Neural crest cell (in vitro differentiated cells): ENCODE measurements around the gene RTL1. TPM values are rescaled to one million over a fixed set of nuclear protein-coding genes. Genes with fewer than 3 reads are reported as not detected.

Source experiments
- DNase-seq: peaks from one replicate; pipeline ENCODE4 v3.0.0; 2021; ENCODE audit warnings: low read depth, mixed read lengths, low spot score
- H3K27ac Mint-ChIP-seq: one replicate; pipeline ENCODE4 v1.8.0; 2021; ENCODE audit warnings: mild to moderate bottlenecking, mixed read lengths; ENCODE audit not compliant: unreplicated experiment
- H3K27me3 Mint-ChIP-seq: 2 replicates; pipeline ENCODE4 v1.8.0; 2021; ENCODE audit warnings: low read depth, mild to moderate bottlenecking, mixed read lengths
- H3K36me3 Mint-ChIP-seq: 2 replicates; pipeline ENCODE4 v1.8.0; 2021; ENCODE audit warnings: low read depth, mild to moderate bottlenecking, mixed read lengths
- H3K4me1 Mint-ChIP-seq: 2 replicates; pipeline ENCODE4 v1.8.0; 2021; ENCODE audit warnings: mixed read lengths
- H3K4me3 Mint-ChIP-seq: one replicate; pipeline ENCODE4 v1.8.0; 2021; ENCODE audit warnings: mild to moderate bottlenecking, mixed read lengths
- H3K9me3 Mint-ChIP-seq: 2 replicates; pipeline ENCODE4 v1.8.0; 2021; ENCODE audit warnings: mixed read lengths
- CTCF ChIP-seq: fragments of 200-600 bp; sonication (generic); conservative IDR thresholded peaks from 2 replicates; pipeline ENCODE4 v1.5.0; 2021; ENCODE audit warnings: antibody characterized with exemption, mild to moderate bottlenecking
- total RNA-seq: library from RNA; stranded (reverse); gene quantifications from 2 replicates; pipeline ENCODE4 v1.2.1, GENCODE V29; 2021

RTL1 gene
- total RNA-seq, 1 donor from 2014 or later = 0.09 TPM

DNA sequence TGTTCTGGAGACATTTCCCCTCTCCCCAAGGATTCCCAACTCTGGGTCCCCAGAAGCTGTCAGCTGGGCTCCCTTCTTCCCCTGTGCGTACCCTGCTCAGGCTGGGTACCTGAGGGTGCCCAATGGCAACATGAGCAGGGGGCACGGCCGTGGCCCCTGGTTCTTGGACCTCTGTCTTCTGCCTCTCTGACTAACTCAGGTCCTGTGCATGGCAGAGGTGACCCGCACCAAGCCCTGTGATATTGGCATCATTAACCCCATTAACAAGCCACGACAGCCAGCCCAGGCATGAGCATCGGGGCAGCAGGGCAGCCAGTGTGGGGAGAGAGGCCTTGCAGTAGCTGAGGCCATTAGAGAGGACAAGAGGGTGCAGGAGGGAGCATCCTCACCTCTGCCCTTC lies 28.4 kb downstream of the RTL1 start:
- Mint-ChIP-seq H3K36me3 (no peaks in the 10 kb centered on the region), H3K4me3 (no peak overlapping the region), H3K27me3 (no peaks in the 10 kb centered on the region), H3K4me1 (no peaks in the 10 kb centered on the region), H3K27ac (no peak overlapping the region), H3K9me3 (peaks cover 10% of the 10 kb centered on the region)
- no peak for DNase-seq
- no peak for TF ChIP-seq CTCF

GRCh38 chr14:100874411-100875091 lies 29.0 kb downstream of the RTL1 start:
- DNase-seq = no peak
- Mint-ChIP-seq H3K9me3 (peaks cover 10% of the 10 kb centered on the region), H3K36me3 (no peaks in the 10 kb centered on the region), H3K27ac (peak overlapping the region; percentile 12), H3K4me3 (no peak overlapping the region), H3K27me3 (no peaks in the 10 kb centered on the region), H3K4me1 (no peaks in the 10 kb centered on the region)
- TF ChIP-seq CTCF = no peak

GRCh38 chr14:100874051-100874410 lies 29.5 kb downstream of the RTL1 start:
- TF ChIP-seq CTCF = no peak
- H3K4me1 Mint-ChIP-seq = no peaks in the 10 kb centered on the region
- H3K36me3 Mint-ChIP-seq = no peaks in the 10 kb centered on the region
- H3K4me3 Mint-ChIP-seq = no peak overlapping the region
- DNase-seq = no peak
- H3K27me3 Mint-ChIP-seq = no peaks in the 10 kb centered on the region
- no peak overlapping the region for H3K27ac Mint-ChIP-seq
- H3K9me3 Mint-ChIP-seq = peaks cover 10% of the 10 kb centered on the region

GRCh38 chr14:100873096-100873482 lies 30.4 kb downstream of the RTL1 start:
- H3K27ac Mint-ChIP-seq = no peak overlapping the region
- H3K4me1 Mint-ChIP-seq = no peaks in the 10 kb centered on the region
- no peak overlapping the region for H3K4me3 Mint-ChIP-seq
- no peaks in the 10 kb centered on the region for H3K27me3 Mint-ChIP-seq
- H3K9me3 Mint-ChIP-seq = peaks cover 10% of the 10 kb centered on the region
- TF ChIP-seq CTCF = no peak
- H3K36me3 Mint-ChIP-seq = no peaks in the 10 kb centered on the region
- no peak for DNase-seq

- Mint-ChIP-seq H3K4me3 (no peak overlapping the region), H3K4me1 (no peaks in the 10 kb centered on the region), H3K36me3 (no peaks in the 10 kb centered on the region), H3K9me3 (peaks cover 10% of the 10 kb centered on the region), H3K27ac (peak overlapping the region; percentile 24), H3K27me3 (no peaks in the 10 kb centered on the region)
- TF ChIP-seq CTCF = no peak
- DNase-seq = no peak
These were observed 31.0 kb downstream of the RTL1 start for GRCh38 chr14:100872259-100873095.
